A673 (cell line): ENCODE data around the gene HECW1.

Source experiments
- EZH2 ChIP-seq: fragments of 200-600 bp; sonication (generic); IDR thresholded peaks from 2 replicates; pipeline ENCODE4 v1.6.1; 2017; ENCODE audit warnings: borderline replicate concordance, low read depth, mild to moderate bottlenecking, mixed read lengths, antibody characterized with exemption, low read length; ENCODE audit not compliant: poor library complexity, severe bottlenecking
- TF ChIP-seq, protein P1 (sequence below): fragments of 300-800, 200-600 bp; sonication (generic); conservative IDR thresholded peaks from 2 replicates; pipeline ENCODE4 v1.5.1; 2017; ENCODE audit warnings: low read depth, mild to moderate bottlenecking, antibody characterized with exemption, low read length, moderate library complexity, mixed read lengths

DNA sequence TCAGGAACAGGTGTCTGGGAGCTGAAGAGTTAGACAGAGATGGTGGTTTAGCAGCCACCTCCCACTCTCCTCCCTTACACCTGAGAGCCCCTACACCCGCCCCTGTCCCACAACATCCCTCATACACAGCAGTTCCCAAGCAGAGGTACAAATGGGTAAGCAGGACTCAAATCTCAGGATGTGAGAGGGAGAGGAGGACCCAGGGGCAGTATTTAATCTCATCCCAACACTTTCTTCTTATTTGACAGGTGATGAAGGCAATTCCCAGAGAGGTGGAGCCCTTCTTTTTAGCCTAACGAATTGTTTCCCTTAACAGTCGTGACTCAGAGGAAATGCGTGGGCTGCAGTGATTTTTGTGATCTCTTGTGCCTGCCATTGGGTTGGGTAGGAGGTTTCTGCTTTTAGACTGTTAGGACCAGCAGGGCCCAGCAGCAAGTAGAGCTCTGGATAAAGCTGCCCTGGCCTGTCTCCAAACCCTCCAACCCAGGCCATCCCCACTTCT lies 191.3 kb downstream of the HECW1 start:
- TF ChIP-seq, protein P1, sequence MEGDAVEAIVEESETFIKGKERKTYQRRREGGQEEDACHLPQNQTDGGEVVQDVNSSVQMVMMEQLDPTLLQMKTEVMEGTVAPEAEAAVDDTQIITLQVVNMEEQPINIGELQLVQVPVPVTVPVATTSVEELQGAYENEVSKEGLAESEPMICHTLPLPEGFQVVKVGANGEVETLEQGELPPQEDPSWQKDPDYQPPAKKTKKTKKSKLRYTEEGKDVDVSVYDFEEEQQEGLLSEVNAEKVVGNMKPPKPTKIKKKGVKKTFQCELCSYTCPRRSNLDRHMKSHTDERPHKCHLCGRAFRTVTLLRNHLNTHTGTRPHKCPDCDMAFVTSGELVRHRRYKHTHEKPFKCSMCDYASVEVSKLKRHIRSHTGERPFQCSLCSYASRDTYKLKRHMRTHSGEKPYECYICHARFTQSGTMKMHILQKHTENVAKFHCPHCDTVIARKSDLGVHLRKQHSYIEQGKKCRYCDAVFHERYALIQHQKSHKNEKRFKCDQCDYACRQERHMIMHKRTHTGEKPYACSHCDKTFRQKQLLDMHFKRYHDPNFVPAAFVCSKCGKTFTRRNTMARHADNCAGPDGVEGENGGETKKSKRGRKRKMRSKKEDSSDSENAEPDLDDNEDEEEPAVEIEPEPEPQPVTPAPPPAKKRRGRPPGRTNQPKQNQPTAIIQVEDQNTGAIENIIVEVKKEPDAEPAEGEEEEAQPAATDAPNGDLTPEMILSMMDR, result no peak
- no peak for TF ChIP-seq EZH2
